ENCODE measurements around the gene HECTD1.
A peak's percentile ranks its signal among the peaks of the same experiment; 100 is the strongest.
"Not testable (repeated sequence)": the region's sequence is repeated elsewhere in the genome, so short reads cannot be mapped to it uniquely, and the experiment has no call there.

Gene HECTD1

GRCh38 chr14:31209605-31210004 is 2.0 kb upstream of the HECTD1 start:
- DNase-seq (ENCODE audit: insufficient read length, low spot score), result no peak
- TF ChIP-seq POLR2A (IDR thresholded peaks at IDR 0.05; ENCODE audit: low read depth, low read length), result no peak
- FAIRE-seq, result no peak

- no peak for TF ChIP-seq POLR2A (IDR thresholded peaks at IDR 0.05; ENCODE audit: low read depth, low read length)
- FAIRE-seq, result no peak
- no peak for DNase-seq (ENCODE audit: insufficient read length, low spot score)
Observed at GRCh38 chr14:31208546-31209424, 1.2 kb upstream of the HECTD1 start.

GRCh38 chr14:31207287-31207754 is 272 bp downstream of the HECTD1 start:
- DNase-seq (ENCODE audit: insufficient read length, low spot score), result no peak
- TF ChIP-seq POLR2A (IDR thresholded peaks at IDR 0.05; ENCODE audit: low read depth, low read length), result peak; percentile 33; the same call in 1 of the 2 replicates
- FAIRE-seq, result no peak

DNA sequence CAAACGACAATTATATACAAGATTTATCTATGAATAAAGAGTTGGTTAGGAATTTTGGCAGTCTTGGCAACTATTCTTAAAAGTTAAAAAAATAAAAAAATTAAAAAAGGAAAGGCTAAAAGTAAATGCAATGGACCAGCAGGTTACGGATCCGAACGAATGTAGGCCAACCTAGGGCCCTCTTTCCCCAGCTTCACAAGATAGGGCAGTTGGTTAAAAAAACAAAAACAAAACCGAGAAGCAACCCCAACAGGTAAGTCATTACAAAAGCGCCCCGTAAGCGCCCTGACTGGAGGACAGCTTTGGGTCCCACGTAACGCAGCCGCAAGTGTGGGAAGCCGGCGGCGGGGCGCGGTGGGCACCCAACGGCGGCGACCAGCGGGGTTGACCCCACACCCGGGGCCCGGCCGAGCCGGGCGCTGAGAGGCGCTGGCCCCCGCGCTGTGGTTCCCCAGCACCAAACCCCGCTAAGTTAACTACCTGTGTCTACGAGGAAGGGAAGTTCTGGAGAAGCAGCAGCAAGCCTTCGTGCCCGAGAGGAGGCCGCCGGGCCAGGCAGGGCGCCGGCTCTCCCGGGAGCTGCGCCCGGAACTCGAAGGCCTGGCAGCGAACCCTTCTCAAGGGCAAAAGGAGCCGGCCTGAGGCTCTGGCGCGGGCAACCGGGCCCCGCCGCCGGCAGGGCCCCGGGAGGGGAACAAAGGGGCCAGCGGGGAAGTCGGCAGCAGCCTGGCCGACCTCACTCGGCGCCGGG is 882 bp downstream of the HECTD1 start:
- DNase-seq (ENCODE audit: insufficient read length, low spot score) (no peak), FAIRE-seq (no peak)
- no peak for TF ChIP-seq POLR2A (IDR thresholded peaks at IDR 0.05; ENCODE audit: low read depth, low read length)

GRCh38 chr14:31205681-31206535 is 1.7 kb downstream of the HECTD1 start:
- TF ChIP-seq POLR2A (IDR thresholded peaks at IDR 0.05; ENCODE audit: low read depth, low read length), result no peak
- FAIRE-seq (peak; percentile 30), DNase-seq (ENCODE audit: insufficient read length, low spot score) (no peak)

DNA sequence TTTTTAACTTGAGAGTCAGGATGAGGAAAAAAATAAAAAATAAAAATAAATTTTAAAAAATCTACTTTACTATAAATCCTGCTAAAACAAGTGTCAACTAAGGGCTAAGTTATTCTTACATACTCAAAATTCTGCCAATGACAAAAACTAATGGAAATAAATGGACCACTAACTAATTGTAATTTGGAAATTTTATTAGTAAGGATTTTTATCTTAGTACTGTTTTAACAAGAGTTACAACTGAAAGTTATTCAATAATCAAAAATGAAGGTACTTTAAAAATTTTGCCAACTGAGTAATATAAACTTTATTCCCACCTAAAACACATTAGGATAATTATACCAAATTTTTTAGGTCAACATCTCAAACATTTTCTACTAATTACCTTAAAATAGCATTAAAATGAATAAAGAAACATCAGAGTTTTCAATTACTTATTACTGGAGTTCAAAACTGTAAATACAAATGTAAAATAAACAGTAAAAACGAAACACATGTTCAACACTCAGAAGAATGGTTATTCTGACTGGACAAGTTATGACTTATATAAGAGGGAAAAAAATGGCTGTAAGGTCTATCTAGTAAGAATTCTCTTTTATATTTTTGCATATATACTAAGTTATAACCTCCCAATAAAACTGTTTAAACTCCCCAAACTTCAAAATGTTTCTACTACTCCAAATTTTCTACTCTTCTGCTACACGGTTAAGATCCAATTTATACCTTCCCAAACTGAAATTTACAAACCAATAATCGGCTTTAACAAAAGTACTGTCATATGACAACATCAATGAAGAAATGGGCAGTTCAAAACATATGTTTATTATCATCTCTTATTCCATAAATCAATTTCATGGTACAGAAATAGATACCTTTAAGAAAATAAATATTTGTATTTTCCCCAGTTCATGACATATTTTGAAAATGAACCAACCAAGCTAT is 2.7 kb downstream of the HECTD1 start:
- FAIRE-seq, result no peak
- DNase-seq (ENCODE audit: insufficient read length, low spot score), result no peak
- TF ChIP-seq POLR2A (IDR thresholded peaks at IDR 0.05; ENCODE audit: low read depth, low read length), result no peak

DNA sequence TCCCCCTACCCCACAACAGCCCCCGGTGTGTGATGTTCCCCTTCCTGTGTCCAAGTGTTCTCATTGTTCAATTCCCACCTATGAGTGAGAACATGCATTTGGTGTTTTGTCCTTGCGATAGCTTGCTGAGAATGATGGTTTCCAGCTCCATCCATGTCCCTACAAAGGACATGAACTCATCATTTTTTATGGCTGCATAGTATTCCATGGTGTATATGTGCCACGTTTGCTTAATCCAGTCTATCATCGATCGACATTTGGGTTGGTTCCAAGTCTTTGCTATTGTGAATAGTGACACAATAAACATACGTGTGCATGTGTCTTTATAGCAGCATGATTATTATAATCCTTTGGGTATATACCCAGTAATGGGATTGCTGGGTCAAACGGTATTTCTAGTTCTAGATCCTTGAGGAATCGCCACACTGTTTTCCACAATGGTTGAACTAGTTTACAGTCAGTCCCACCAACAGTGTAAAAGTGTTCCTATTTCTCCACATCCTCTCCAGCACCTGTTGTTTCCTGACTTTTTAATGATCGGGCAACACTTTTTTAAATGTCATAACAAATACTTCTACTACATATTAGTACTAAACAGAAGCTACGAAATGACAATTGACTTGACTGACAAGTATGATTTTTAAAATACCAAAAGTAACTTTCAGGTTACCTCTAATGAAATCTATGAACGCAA is 3.5 kb downstream of the HECTD1 start:
- not testable (repeated sequence) for DNase-seq (ENCODE audit: insufficient read length, low spot score)

DNA sequence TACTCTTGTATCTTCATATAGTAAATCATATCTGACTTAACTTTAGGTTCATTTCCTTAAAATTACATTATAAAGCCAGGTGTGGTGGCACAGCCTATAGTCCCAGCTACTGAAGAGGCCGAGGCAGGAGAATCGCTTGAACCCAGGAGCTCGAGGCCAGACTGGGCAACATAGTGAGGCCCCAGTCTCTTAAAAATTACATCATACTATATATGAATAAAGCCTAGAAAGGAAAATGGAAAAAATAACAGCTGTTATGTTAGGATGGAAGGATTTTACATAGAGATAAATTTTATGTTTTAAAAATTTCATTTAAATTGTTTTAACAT is 4.2 kb downstream of the HECTD1 start:
- no peak for TF ChIP-seq POLR2A (IDR thresholded peaks at IDR 0.05; ENCODE audit: low read depth, low read length)
- DNase-seq (ENCODE audit: insufficient read length, low spot score) (no peak), FAIRE-seq (no peak)

More for the DNA sequence above, 3.5 kb downstream of the HECTD1 start:
- FAIRE-seq, result not testable (repeated sequence)

DNA sequence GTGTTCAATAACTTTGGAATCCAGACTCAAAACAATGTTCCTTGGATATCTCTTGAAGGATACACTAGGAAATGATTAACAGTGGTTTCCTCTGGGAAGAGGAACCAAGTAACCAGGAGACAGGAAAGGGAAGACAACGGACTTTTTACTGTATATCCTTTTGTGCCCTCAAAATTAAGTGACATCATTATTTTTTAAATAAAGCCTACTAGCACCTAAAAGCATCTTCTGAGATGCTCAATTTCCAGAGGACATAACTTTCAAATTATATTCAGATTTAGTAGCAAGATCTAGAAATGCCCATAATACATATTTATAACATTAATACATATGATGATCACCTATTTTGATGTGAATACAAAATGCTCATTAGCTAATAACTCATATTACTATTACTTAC is 6.5 kb downstream of the HECTD1 start:
- DNase-seq (ENCODE audit: insufficient read length, low spot score) (no peak), FAIRE-seq (no peak)
- no peak for TF ChIP-seq POLR2A (IDR thresholded peaks at IDR 0.05; ENCODE audit: low read depth, low read length)

DNA sequence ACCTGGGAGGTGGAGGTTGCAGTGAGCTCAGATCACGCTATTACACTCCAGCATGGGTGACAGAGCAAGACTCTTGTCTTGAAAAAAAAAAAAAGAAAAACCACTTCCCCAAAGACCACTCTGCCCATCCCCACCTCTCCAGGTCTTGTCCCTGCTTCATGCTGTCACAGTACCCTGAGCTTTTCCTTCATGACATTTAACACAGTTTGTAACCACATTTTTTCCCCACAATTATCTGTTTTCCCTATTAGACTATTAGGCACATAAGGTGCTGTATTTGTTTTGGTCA is 6.9 kb downstream of the HECTD1 start:
- no peak for FAIRE-seq
- no peak for DNase-seq (ENCODE audit: insufficient read length, low spot score)

GRCh38 chr14:31197671-31198070 is 9.9 kb downstream of the HECTD1 start:
- no peak for DNase-seq (ENCODE audit: insufficient read length, low spot score)
- no peak for TF ChIP-seq POLR2A (IDR thresholded peaks at IDR 0.05; ENCODE audit: low read depth, low read length)
- FAIRE-seq, result no peak

More for the DNA sequence above, 6.9 kb downstream of the HECTD1 start:
- no peak for TF ChIP-seq POLR2A (IDR thresholded peaks at IDR 0.05; ENCODE audit: low read depth, low read length)

- DNase-seq (ENCODE audit: insufficient read length, low spot score), result no peak
- FAIRE-seq, result no peak
- TF ChIP-seq POLR2A (IDR thresholded peaks at IDR 0.05; ENCODE audit: low read depth, low read length), result no peak
Observed at GRCh38 chr14:31196839-31197492, 10.6 kb downstream of the HECTD1 start.

Measured in H54 (cell line).